H1 (cell line): Measurements from ENCODE around the gene VPS13D. TPM values are rescaled to one million over a fixed set of nuclear protein-coding genes. Genes with fewer than 3 reads are reported as not detected.

Source experiments
- CTCF ChIA-PET: fragments of 300-600 bp; sonication (Branson Sonifier 250); formaldehyde crosslinking; loops from one replicate; lab custom pipeline; 2021; ENCODE audit not compliant: partially characterized antibody; lab: Charles Lee
- POLR2A ChIA-PET: fragments of 300-600 bp; sonication (Branson Sonifier 250); formaldehyde crosslinking; loops from one replicate; lab custom pipeline; 2021; ENCODE audit warnings: inconsistent platforms; ENCODE audit not compliant: partially characterized antibody; lab: Charles Lee
- DNase-seq, 2 experiments: peaks; one replicate each; pipeline versions ENCODE4 v3.0.0 to v3.0.0-alpha.2; 2010 to 2022; ENCODE audit warnings: low spot score in 2 of 2, low read depth in 1 of 2, mixed read lengths in 1 of 2
- FAIRE-seq: peaks from 2 replicates; lab custom pipeline; 2011; peaks lifted over from hg19 to GRCh38; lab: Jason Lieb, UNC
- H2AFZ ChIP-seq: 2 replicates; pipeline ENCODE4 v1.8.1; 2012; ENCODE audit warnings: low read length, inconsistent platforms
- H2AK5ac ChIP-seq: 2 replicates; pipeline ENCODE4 v1.6.1; 2013; ENCODE audit warnings: low read depth, low read length
- H2BK120ac ChIP-seq: replicated peaks from 2 replicates; pipeline ENCODE3; 2013; ENCODE audit warnings: low read depth, low read length, inconsistent platforms
- H2BK12ac ChIP-seq: 2 replicates; pipeline ENCODE4 v1.6.1; 2013; ENCODE audit warnings: low read depth, low read length
- H2BK15ac ChIP-seq: 2 replicates; pipeline ENCODE4 v1.6.1; 2013; ENCODE audit warnings: low read length
- H2BK20ac ChIP-seq: 2 replicates; pipeline ENCODE4 v1.6.1; 2013; ENCODE audit warnings: low read length
- H2BK5ac ChIP-seq: 2 replicates; pipeline ENCODE4 v1.6.1; 2013; ENCODE audit warnings: low read depth, low read length
- H3K14ac ChIP-seq: 2 replicates; pipeline ENCODE4 v1.6.1; 2013; ENCODE audit warnings: inconsistent platforms; ENCODE audit not compliant: insufficient read length
- H3K18ac ChIP-seq: 2 replicates; pipeline ENCODE4 v1.6.1; 2013; ENCODE audit warnings: low read length; ENCODE audit errors: extremely low read depth
- H3K23ac ChIP-seq: 2 replicates; pipeline ENCODE4 v1.6.1; 2013; ENCODE audit warnings: inconsistent platforms; ENCODE audit not compliant: insufficient read length
- H3K23me2 ChIP-seq: 2 replicates; pipeline ENCODE4 v1.6.1; 2013; ENCODE audit warnings: low read depth, low read length
- H3K27ac ChIP-seq: 2 replicates; pipeline ENCODE4 v1.6.1; 2011; ENCODE audit warnings: low read depth, low read length, inconsistent platforms
- H3K27me3 ChIP-seq, 4 experiments: replicated peaks in 1 of 4; 1 replicate in 1 of 4; 2 replicates in 3 of 4; pipeline versions ENCODE4 v1.6.1 to v1.8.1; 2011 to 2013; ENCODE audit warnings: low read length in 3 of 4, mild to moderate bottlenecking in 3 of 4, inconsistent platforms in 2 of 4, mixed read lengths in 2 of 4, moderate library complexity in 1 of 4; ENCODE audit not compliant: control insufficient read depth in 3 of 4, insufficient read depth in 3 of 4; ENCODE audit errors: extremely low read depth in 1 of 4
- H3K36me3 ChIP-seq, 4 experiments: 2 replicates each; pipeline versions ENCODE4 v1.6.1 to v1.8.1; 2011 to 2013; ENCODE audit warnings: mild to moderate bottlenecking in 4 of 4, low read length in 3 of 4, moderate library complexity in 2 of 4, control low read depth in 1 of 4, inconsistent platforms in 1 of 4; ENCODE audit not compliant: insufficient read depth in 4 of 4, control insufficient read depth in 2 of 4
- H3K4ac ChIP-seq: replicated peaks from 2 replicates; pipeline ENCODE3; 2013; ENCODE audit warnings: low read length, low read depth, mixed read lengths, inconsistent platforms; ENCODE audit not compliant: insufficient read length
- H3K4me1 ChIP-seq, 4 experiments: replicated peaks in 1 of 4; 1 replicate in 1 of 4; 2 replicates in 3 of 4; pipeline versions ENCODE4 v1.6.1 to v1.8.1; 2011 to 2013; ENCODE audit warnings: low read length in 3 of 4, inconsistent platforms in 2 of 4, mixed read lengths in 1 of 4; ENCODE audit not compliant: insufficient read depth in 4 of 4, control insufficient read depth in 3 of 4
- H3K4me2 ChIP-seq, 2 experiments: 2 replicates each; pipeline versions ENCODE4 v1.6.1 to v1.8.1; 2011 to 2013; ENCODE audit warnings: low read depth in 2 of 2, low read length in 2 of 2, control low read depth in 1 of 2, inconsistent platforms in 1 of 2, mild to moderate bottlenecking in 1 of 2; ENCODE audit not compliant: insufficient read depth in 1 of 2
- H3K4me3 ChIP-seq, 4 experiments: fragments of 200-600, 300-600 bp in 1 of 4; sonication (generic), shearing (Covaris generic), sonication (Bioruptor Twin) in 1 of 4; 2 replicates each; pipeline versions ENCODE4 v1.5.1 to v1.8.1; 2011 to 2016; ENCODE audit warnings: low read length in 4 of 4, low read depth in 3 of 4, control low read depth in 2 of 4, inconsistent platforms in 2 of 4, mild to moderate bottlenecking in 2 of 4, mixed read lengths in 1 of 4, moderate library complexity in 1 of 4; ENCODE audit not compliant: insufficient read depth in 2 of 4; ENCODE audit errors: extremely low read depth in 1 of 4
- H3K56ac ChIP-seq: replicated peaks from 2 replicates; pipeline ENCODE3; 2013; ENCODE audit warnings: low read depth, mild to moderate bottlenecking, mixed read lengths, low read length, inconsistent platforms; ENCODE audit not compliant: insufficient read length
- H3K79me1 ChIP-seq: 2 replicates; pipeline ENCODE4 v1.6.1; 2013; ENCODE audit warnings: low read depth, low read length, control low read depth
- H3K79me2 ChIP-seq, 2 experiments: 2 replicates each; pipeline versions ENCODE4 v1.6.1 to v1.8.1; 2012 to 2013; ENCODE audit warnings: low read length in 2 of 2, mild to moderate bottlenecking in 2 of 2, inconsistent platforms in 1 of 2; ENCODE audit not compliant: insufficient read depth in 2 of 2, control insufficient read depth in 1 of 2
- H3K9ac ChIP-seq, 4 experiments: replicated peaks in 1 of 4; 1 replicate in 1 of 4; 2 replicates in 3 of 4; pipeline versions ENCODE4 v1.6.1 to v1.8.1; 2011 to 2013; ENCODE audit warnings: low read depth in 3 of 4, low read length in 3 of 4, control low read depth in 2 of 4, mild to moderate bottlenecking in 2 of 4, moderate library complexity in 2 of 4, inconsistent platforms in 1 of 4; ENCODE audit errors: extremely low read depth in 1 of 4
- H3K9me3 ChIP-seq, 2 experiments: 2 replicates each; pipeline versions ENCODE4 v1.6.1 to v1.8.1; 2012 to 2013; ENCODE audit warnings: mild to moderate bottlenecking in 2 of 2, moderate library complexity in 2 of 2, control low read depth in 1 of 2, inconsistent platforms in 1 of 2, low read depth in 1 of 2, low read length in 1 of 2, mixed read lengths in 1 of 2; ENCODE audit not compliant: insufficient read depth in 2 of 2
- H4K20me1 ChIP-seq, 2 experiments: replicated peaks in 1 of 2; 2 replicates each; pipeline versions ENCODE3 to v1.8.1; 2011 to 2013; ENCODE audit warnings: inconsistent platforms in 2 of 2, low read length in 2 of 2, mild to moderate bottlenecking in 1 of 2; ENCODE audit not compliant: insufficient read depth in 2 of 2, control insufficient read depth in 1 of 2
- H4K5ac ChIP-seq: 2 replicates; pipeline ENCODE4 v1.6.1; 2013; ENCODE audit warnings: low read length, low read depth, mixed read lengths, inconsistent platforms; ENCODE audit not compliant: insufficient read length
- H4K8ac ChIP-seq: 2 replicates; pipeline ENCODE4 v1.8.0; 2013; ENCODE audit warnings: mild to moderate bottlenecking, moderate library complexity, low read length, inconsistent platforms; ENCODE audit not compliant: insufficient read depth; ENCODE audit errors: extremely low read depth
- H4K91ac ChIP-seq: replicated peaks from 2 replicates; pipeline ENCODE3; 2013; ENCODE audit warnings: low read length, mixed read lengths, inconsistent platforms; ENCODE audit not compliant: insufficient read length
- EP300 ChIP-seq, 2 experiments: IDR thresholded peaks; 1 replicate in 1 of 2; 2 replicates in 1 of 2; pipeline ENCODE4 v1.6.1; 2011 to 2012; ENCODE audit warnings: low read depth in 2 of 2, low read length in 2 of 2, mild to moderate bottlenecking in 2 of 2, borderline replicate concordance in 1 of 2, inconsistent platforms in 1 of 2, moderate library complexity in 1 of 2
- EZH2 ChIP-seq: fragments of 200-600 bp; sonication (generic); IDR thresholded peaks from 2 replicates; pipeline ENCODE4 v1.7.1; 2012; ENCODE audit warnings: low read depth, mild to moderate bottlenecking, moderate library complexity, low read length, inconsistent platforms; ENCODE audit not compliant: severe bottlenecking
- GTF2F1 ChIP-seq: IDR thresholded peaks from 2 replicates; pipeline ENCODE4 v1.6.1; 2012; ENCODE audit warnings: low read depth, low read length, improper control_type of control experiment, borderline replicate concordance
- WGBS, 2 experiments: shearing (Covaris generic) in 1 of 2; methylation state at CpG; one replicate each; pipeline versions ENCODE4 v1.1.6 to v1.1.7; 2013 to 2015; ENCODE audit warnings: low lambda C conversion rate in 2 of 2, mixed read lengths in 2 of 2, inconsistent platforms in 1 of 2, low coverage in 1 of 2, missing lambda C conversion rate in 1 of 2; ENCODE audit not compliant: insufficient replicate concordance in 2 of 2, insufficient coverage in 1 of 2, insufficient read length in 1 of 2; ENCODE audit errors: extremely low coverage in 1 of 2, missing lambda C conversion rate in 1 of 2; 5-methylcytosine and 5-hydroxymethylcytosine counted together
- polyA plus RNA-seq, 7 experiments: library from polyadenylated mRNA; depleted of rRNA in 3 of 7; stranded (reverse) in 5 of 7; unstranded in 2 of 7; fragments of >200 nt in 5 of 7; fragments of 200-250 nt in 2 of 7; gene quantifications; 1 replicate in 5 of 7; 2 replicates in 1 of 7; 4 replicates in 1 of 7; pipeline versions ENCODE4 v1.2.1 to v1.2.3, GENCODE V29; 2011 to 2013; ENCODE audit warnings: missing spikeins in 2 of 7, mixed read lengths in 2 of 7
- total RNA-seq: library from RNA; stranded (reverse); fragmentation: NEBNext Ultra II Directional; extraction: Animal tissue kit (Norgen Biotek cat#: 25700); gene quantifications from 2 replicates; pipeline ENCODE4 v1.2.1, GENCODE V29; 2021

The VPS13D gene
- total and polyA plus RNA-seq, 2 of the 8 experiments (the other 6 are each of a cell fraction or from before 2014, with no cell fraction given) = 10.9 to 31.2 TPM

DNA sequence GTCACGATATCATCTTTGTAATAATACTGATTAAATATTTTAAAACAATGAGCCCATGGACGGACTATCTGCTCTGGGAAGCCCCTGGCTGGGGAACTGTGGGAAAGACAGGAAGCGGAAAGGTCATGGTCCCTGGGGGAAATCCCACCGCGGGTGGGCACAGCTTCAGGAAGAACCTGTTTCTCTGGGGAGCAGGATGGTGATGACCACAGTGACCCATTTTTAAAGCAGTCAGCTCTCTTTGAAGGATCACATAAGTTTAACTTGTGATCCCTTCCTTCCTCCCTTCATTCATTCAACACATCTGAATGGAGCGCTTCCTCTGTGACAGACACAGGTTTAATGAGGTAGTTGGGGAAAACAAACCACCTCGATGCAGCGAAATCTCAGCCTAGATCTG, 315.2 kb downstream of the VPS13D start:
- DNase-seq = no peak
- H3K4ac ChIP-seq = no peak overlapping the region
- TF ChIP-seq EZH2 = no peak
- no peak for TF ChIP-seq GTF2F1
- TF ChIP-seq EP300 (IDR thresholded peaks at IDR 0.05; ENCODE audit: borderline replicate concordance in 1 of 2, low read depth in 2 of 2, low read length in 2 of 2) = peak in 1 of 2 experiments; percentile 57; a peak in 1 of 3 replicates
- TF ChIP-seq, all 59 proteins: peak for 1
- Histone ChIP-seq H3K4me1 (peaks cover 0 to 18% (median 9%) of the 10 kb centered on the region in 4 experiments; a peak in 6 of 7 replicates), H2AK5ac (no peak overlapping the region), H4K8ac (no peak overlapping the region), H3K23me2 (peaks cover 4% of the 10 kb centered on the region; the same call in 1 of the 2 replicates), H2BK120ac (no peak overlapping the region), H3K9ac (no peak overlapping the region), H3K14ac (no peak overlapping the region), H4K20me1 (no peaks in the 10 kb centered on the region), H2BK12ac (no peak overlapping the region), H3K4me2 (peak overlapping the region in 1 of 2 experiments; percentile 32; a peak in 1 of 4 replicates), H4K91ac (no peak overlapping the region), H3K23ac (no peak overlapping the region), H3K27ac (no peak overlapping the region), H3K36me3 (no peaks in the 10 kb centered on the region), H3K18ac (no peak overlapping the region), H2BK5ac (no peak overlapping the region), H3K4me3 (no peak overlapping the region), H3K9me3 (no peaks in the 10 kb centered on the region), H2AFZ (no peak overlapping the region), H2BK20ac (no peak overlapping the region), H3K79me2 (no peaks in the 10 kb centered on the region), H2BK15ac (no peak overlapping the region), H3K27me3 (no peaks in the 10 kb centered on the region), H4K5ac (no peak overlapping the region), H3K79me1 (no peaks in the 10 kb centered on the region), H3K56ac (no peak overlapping the region)
- WGBS, 2 experiments = 75% methylated on average over 8 of the region's 8 CpGs; no CpG with 5 or more reads in 1 of the 2 experiments
- FAIRE-seq = no peak
- ChIA-PET POLR2A (interaction anchor here (1.7 kb wide), 1 partner anchor 12 kb away, joined by 3 read pairs; no protein-coding TSS in a partner anchor), CTCF (interaction anchor here (1.1 kb wide), 1 partner anchor 17 kb away, joined by 3 read pairs; no protein-coding TSS in a partner anchor)
